Right hindlimb (tissue), 1 donor: ENCODE data around the gene RUNX1.

Source experiments
- DNase-seq: peaks from one replicate; pipeline ENCODE4 v3.0.0-alpha.2; 2018

The RUNX1 gene

GRCh38 chr21:34801519-34802132, 247.5 kb downstream of the RUNX1 start:
- no peak for DNase-seq

- no peak for DNase-seq
Observed at GRCh38 chr21:34800797-34801518, 248.1 kb downstream of the RUNX1 start.

- no peak for DNase-seq
Observed at GRCh38 chr21:34799092-34799491, 250.0 kb downstream of the RUNX1 start.

- DNase-seq, result no peak
Observed at GRCh38 chr21:34797921-34798535, 251.1 kb downstream of the RUNX1 start.

GRCh38 chr21:34797201-34797525, 251.9 kb downstream of the RUNX1 start:
- DNase-seq, result no peak

- DNase-seq, result no peak
Observed at GRCh38 chr21:34796518-34797200, 252.4 kb downstream of the RUNX1 start.

- peak; percentile 36 for DNase-seq
Observed at GRCh38 chr21:34795548-34796180, 253.4 kb downstream of the RUNX1 start.

GRCh38 chr21:34795175-34795547, 253.9 kb downstream of the RUNX1 start:
- no peak for DNase-seq

GRCh38 chr21:34794686-34795085, 254.4 kb downstream of the RUNX1 start:
- DNase-seq, result no peak

GRCh38 chr21:34793471-34793870, 255.6 kb downstream of the RUNX1 start:
- no peak for DNase-seq

GRCh38 chr21:34792504-34793089, 256.5 kb downstream of the RUNX1 start:
- DNase-seq, result no peak

- DNase-seq, result no peak
Observed at GRCh38 chr21:34791776-34792503, 257.2 kb downstream of the RUNX1 start.

GRCh38 chr21:34790834-34791233, 258.3 kb downstream of the RUNX1 start:
- DNase-seq, result no peak

- no peak for DNase-seq
Observed at GRCh38 chr21:34790341-34790740, 258.8 kb downstream of the RUNX1 start.

- no peak for DNase-seq
Observed at GRCh38 chr21:34788879-34789278, 260.2 kb downstream of the RUNX1 start.

GRCh38 chr21:34783815-34784214, 265.3 kb downstream of the RUNX1 start:
- no peak for DNase-seq

GRCh38 chr21:34782506-34783360, 266.4 kb downstream of the RUNX1 start:
- no peak for DNase-seq

GRCh38 chr21:34781526-34781925, 267.6 kb downstream of the RUNX1 start:
- DNase-seq, result no peak

- DNase-seq, result no peak
Observed at GRCh38 chr21:34779860-34780259, 269.2 kb downstream of the RUNX1 start.

GRCh38 chr21:34775793-34776192, 273.3 kb downstream of the RUNX1 start:
- no peak for DNase-seq

- DNase-seq, result no peak
Observed at GRCh38 chr21:34774750-34775149, 274.4 kb downstream of the RUNX1 start.
